ENCODE results near the gene HSD17B2. TPM values are rescaled to one million over a fixed set of nuclear protein-coding genes. Genes with fewer than 3 reads are reported as not detected.

Gene HSD17B2
- polyA plus RNA-seq, 1 of the 3 experiments (the other 2 are of a cell fraction): not detected

GRCh38 chr16:82047787-82048186 is 12.7 kb downstream of the HSD17B2 start:
- H3K36me3 ChIP-seq (replicated peaks in 1 of 2; ENCODE audit: control insufficient read depth in 1 of 2, insufficient read depth in 2 of 2, low read length in 1 of 2): no peaks in the 10 kb centered on the region
- H3K27me3 ChIP-seq (ENCODE audit: insufficient read depth): peaks cover 48% of the 10 kb centered on the region; the same call in 1 of the 2 replicates
- POLR2A ChIA-PET: no interaction called here
- 2% methylated on average over 2 of the region's 2 CpGs for WGBS (ENCODE audit: low lambda C conversion rate)
- no peak for TF ChIP-seq TEAD4 (IDR thresholded peaks at IDR 0.05; ENCODE audit: borderline replicate concordance, insufficient read depth)
- TF ChIP-seq FOXM1 (IDR thresholded peaks at IDR 0.05; ENCODE audit: low read depth): no peak
- TF ChIP-seq EZH2phosphoT487 (IDR thresholded peaks at IDR 0.05; ENCODE audit: borderline replicate concordance, low read depth): no peak
- no peak for TF ChIP-seq YY1 (IDR thresholded peaks at IDR 0.05; ENCODE audit: low read depth)
- TF ChIP-seq MXI1 (IDR thresholded peaks at IDR 0.05; ENCODE audit: low read depth, low read length): no peak
- no peak for TF ChIP-seq TCF12 (IDR thresholded peaks at IDR 0.05)
- TF ChIP-seq, protein P1, sequence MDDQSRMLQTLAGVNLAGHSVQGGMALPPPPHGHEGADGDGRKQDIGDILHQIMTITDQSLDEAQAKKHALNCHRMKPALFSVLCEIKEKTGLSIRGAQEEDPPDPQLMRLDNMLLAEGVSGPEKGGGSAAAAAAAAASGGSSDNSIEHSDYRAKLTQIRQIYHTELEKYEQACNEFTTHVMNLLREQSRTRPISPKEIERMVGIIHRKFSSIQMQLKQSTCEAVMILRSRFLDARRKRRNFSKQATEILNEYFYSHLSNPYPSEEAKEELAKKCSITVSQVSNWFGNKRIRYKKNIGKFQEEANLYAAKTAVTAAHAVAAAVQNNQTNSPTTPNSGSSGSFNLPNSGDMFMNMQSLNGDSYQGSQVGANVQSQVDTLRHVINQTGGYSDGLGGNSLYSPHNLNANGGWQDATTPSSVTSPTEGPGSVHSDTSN (IDR thresholded peaks at IDR 0.05): no peak
- TF ChIP-seq NRF1 (IDR thresholded peaks at IDR 0.05; ENCODE audit: low read depth, low read length): no peak
- no peaks in the 10 kb centered on the region for H3F3A ChIP-seq (replicated peaks; ENCODE audit: insufficient read depth)
- no peaks in the 10 kb centered on the region for H3K9me2 ChIP-seq
- no peaks in the 10 kb centered on the region for H4K20me1 ChIP-seq (ENCODE audit: insufficient read depth)
- CTCF ChIA-PET: interaction anchor here (0.6 to 1.4 kb wide), 2 partner anchors 12 to 14 kb away, joined by 3 read pairs; no protein-coding TSS in a partner anchor
- H3K9me3 ChIP-seq: no peaks in the 10 kb centered on the region
- DNase-seq: no peak
- H3K4me2 ChIP-seq: no peak overlapping the region
- no peak overlapping the region for H3K9ac ChIP-seq
- peaks cover 0 to 6% of the 10 kb centered on the region in 2 experiments; a peak in 1 of 4 replicates for H3K4me1 ChIP-seq (ENCODE audit: control insufficient read depth in 1 of 2, insufficient read depth in 2 of 2, low read depth in 1 of 2, low read length in 1 of 2)
- no peak overlapping the region for H3K4me3 ChIP-seq (ENCODE audit: low read depth in 2 of 2, low read length in 1 of 2)
- no peak overlapping the region for H3K27ac ChIP-seq (ENCODE audit: low read depth in 2 of 2, low read length in 1 of 2)
- H2AFZ ChIP-seq (ENCODE audit: low read depth): no peak overlapping the region
- H3K79me2 ChIP-seq (ENCODE audit: insufficient read depth): no peaks in the 10 kb centered on the region

DNA sequence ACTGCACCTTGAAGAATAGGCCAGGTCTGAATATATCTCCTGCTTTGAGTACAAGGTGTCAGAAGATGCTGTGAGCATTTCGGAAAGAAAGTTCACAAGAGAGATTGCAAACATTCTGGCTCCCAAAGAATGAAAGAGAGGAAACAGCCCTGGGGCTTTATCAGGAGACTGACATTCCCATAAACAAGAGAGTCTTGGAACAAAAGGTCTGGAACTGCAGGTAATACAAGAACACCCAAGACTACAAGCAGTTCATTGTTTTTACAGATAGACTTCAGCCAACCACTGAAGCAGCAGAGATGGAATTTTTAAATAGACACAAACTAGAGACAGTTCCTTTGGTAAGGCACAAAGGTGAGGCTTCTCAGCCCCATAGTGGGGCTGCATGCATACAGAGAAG is 14.4 kb downstream of the HSD17B2 start:
- Histone ChIP-seq H3K36me3 (replicated peaks in 1 of 2; ENCODE audit: control insufficient read depth in 1 of 2, insufficient read depth in 2 of 2, low read length in 1 of 2) (no peaks in the 10 kb centered on the region), H3K27ac (ENCODE audit: low read depth in 2 of 2, low read length in 1 of 2) (no peak overlapping the region), H2AFZ (ENCODE audit: low read depth) (no peak overlapping the region), H3K4me1 (ENCODE audit: control insufficient read depth in 1 of 2, insufficient read depth in 2 of 2, low read depth in 1 of 2, low read length in 1 of 2) (peaks cover 0 to 2% of the 10 kb centered on the region in 2 experiments; a peak in 1 of 4 replicates), H3K79me2 (ENCODE audit: insufficient read depth) (no peaks in the 10 kb centered on the region), H4K20me1 (ENCODE audit: insufficient read depth) (no peaks in the 10 kb centered on the region), H3K27me3 (ENCODE audit: insufficient read depth) (peaks cover 48% of the 10 kb centered on the region; the same call in 1 of the 2 replicates), H3K9me2 (no peaks in the 10 kb centered on the region), H3F3A (replicated peaks; ENCODE audit: insufficient read depth) (no peaks in the 10 kb centered on the region), H3K4me3 (ENCODE audit: low read depth in 2 of 2, low read length in 1 of 2) (no peak overlapping the region), H3K9ac (no peak overlapping the region), H3K9me3 (no peaks in the 10 kb centered on the region), H3K4me2 (no peak overlapping the region)
- ChIA-PET POLR2A (no interaction called here), CTCF (no interaction called here)
- no peak for DNase-seq
- no peak for TF ChIP-seq CHD2 (IDR thresholded peaks at IDR 0.05; ENCODE audit: low read length, partially characterized antibody)
- no peak for TF ChIP-seq USF2 (IDR thresholded peaks at IDR 0.05; ENCODE audit: borderline replicate concordance, low read depth, low read length)
- TF ChIP-seq FOXM1 (IDR thresholded peaks at IDR 0.05; ENCODE audit: low read depth): no peak
- no peak for TF ChIP-seq RAD21 (IDR thresholded peaks at IDR 0.05; ENCODE audit: low read length)
- 9% methylated on average over 1 of the region's 1 CpG for whole genome bisulfite sequencing (ENCODE audit: low lambda C conversion rate)

All from SK-N-SH (cell line).